GM12892 (cell line): ENCODE data around the gene HYAL2.
"Not testable (repeated sequence)": the region's sequence is repeated elsewhere in the genome, so short reads cannot be mapped to it uniquely, and the experiment has no call there.

Experiments
- DNase-seq: peaks from one replicate; pipeline ENCODE4 v3.0.0; 2011; ENCODE audit not compliant: insufficient read length
- FAIRE-seq: peaks from 2 replicates; lab custom pipeline; 2011; peaks lifted over from hg19 to GRCh38; lab: Jason Lieb, UNC
- POLR2A ChIP-seq: IDR thresholded peaks from 2 replicates; pipeline ENCODE4 v1.6.1; 2011; ENCODE audit warnings: low read depth, low read length, control low read depth
- POLR2AphosphoS5 ChIP-seq: IDR thresholded peaks from 2 replicates; pipeline ENCODE4 v1.6.1; 2011; ENCODE audit warnings: low read depth, low read length, control low read depth
- TAF1 ChIP-seq: IDR thresholded peaks from 2 replicates; pipeline ENCODE4 v1.6.1; 2011; ENCODE audit warnings: low read depth, mild to moderate bottlenecking, control low read depth, low read length, borderline replicate concordance

The HYAL2 gene

DNA sequence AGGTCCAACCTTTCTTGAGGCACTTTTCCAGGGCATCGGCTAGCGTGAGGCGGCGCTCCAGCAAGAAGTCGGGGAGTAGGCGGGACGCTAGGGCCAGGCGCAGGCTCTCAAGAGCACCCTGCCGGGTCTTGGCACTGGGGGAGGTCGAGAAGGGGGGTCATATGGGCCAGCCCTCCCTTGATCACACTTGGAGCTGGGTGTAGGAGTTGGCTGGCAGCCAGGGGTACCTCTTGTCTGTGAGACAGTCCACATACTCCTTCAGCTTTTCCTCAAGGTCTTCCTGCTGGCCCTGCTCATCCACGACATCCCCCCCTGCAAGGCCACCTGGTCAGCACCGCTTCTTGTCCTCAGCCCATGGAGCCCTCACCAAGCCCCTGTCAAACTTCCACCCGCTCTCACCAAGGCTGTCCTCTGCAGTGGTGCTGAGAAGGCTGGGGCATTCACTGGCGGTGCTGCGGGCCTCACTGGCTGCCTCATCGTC lies 32.3 kb downstream of the HYAL2 start:
- no peak for TF ChIP-seq TAF1
- TF ChIP-seq POLR2A: no peak
- no peak for TF ChIP-seq POLR2AphosphoS5
- FAIRE-seq (no peak), DNase-seq (no peak)

DNA sequence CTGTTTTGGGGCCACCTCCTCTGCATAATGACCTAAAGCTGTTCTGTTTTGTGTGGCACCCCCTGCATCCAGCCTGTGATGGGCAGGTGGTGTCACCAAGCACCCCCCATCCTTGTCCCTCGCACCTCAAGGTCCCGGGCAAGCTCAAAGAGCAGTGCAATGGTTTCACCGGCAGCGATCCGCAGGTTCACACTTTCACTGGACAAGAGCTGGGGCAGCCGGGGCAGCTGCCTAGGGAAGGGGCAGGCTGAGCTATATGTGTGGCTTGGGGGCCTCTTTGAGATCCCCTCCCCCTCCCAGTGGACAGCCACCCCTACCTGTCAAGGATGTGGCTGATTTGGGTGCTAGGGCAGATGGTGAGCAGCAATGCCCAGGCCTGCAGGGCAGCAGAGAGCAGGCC lies 33.4 kb downstream of the HYAL2 start:
- DNase-seq (no peak), FAIRE-seq (no peak)
- no peak for TF ChIP-seq TAF1
- no peak for TF ChIP-seq POLR2AphosphoS5
- no peak for TF ChIP-seq POLR2A

DNA sequence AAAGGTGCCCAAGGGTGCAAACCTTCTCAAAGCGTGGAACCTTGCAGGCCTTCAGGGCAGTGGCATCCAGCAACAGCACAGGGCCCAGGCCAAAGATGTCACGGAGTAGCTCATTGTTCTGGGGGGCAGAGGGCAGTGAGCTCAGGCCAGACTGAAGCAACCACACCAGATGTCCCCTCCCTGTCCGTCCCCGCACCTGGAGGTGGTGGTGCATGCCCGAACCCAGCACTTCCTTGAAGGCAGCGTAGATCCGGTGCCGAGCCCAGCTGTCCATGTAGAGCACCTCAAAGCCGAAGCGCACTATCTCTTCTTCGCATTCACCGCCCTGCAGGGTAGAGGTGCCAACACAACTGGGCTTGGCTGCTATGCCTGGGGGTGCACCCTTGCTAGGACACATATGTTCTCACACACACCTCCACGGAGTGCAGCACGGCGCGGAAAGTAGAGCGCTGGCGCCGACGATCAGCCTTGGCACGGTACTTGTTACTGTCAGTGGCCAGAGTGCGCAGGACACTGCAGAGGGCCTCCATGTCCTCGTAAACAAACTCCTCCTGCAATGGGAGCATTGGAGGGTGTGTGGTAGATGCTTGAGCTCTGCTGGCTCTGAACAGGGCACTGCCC lies 34.0 kb downstream of the HYAL2 start:
- TF ChIP-seq POLR2AphosphoS5 (no peak), TAF1 (no peak), POLR2A (no peak)
- no peak for FAIRE-seq

DNA sequence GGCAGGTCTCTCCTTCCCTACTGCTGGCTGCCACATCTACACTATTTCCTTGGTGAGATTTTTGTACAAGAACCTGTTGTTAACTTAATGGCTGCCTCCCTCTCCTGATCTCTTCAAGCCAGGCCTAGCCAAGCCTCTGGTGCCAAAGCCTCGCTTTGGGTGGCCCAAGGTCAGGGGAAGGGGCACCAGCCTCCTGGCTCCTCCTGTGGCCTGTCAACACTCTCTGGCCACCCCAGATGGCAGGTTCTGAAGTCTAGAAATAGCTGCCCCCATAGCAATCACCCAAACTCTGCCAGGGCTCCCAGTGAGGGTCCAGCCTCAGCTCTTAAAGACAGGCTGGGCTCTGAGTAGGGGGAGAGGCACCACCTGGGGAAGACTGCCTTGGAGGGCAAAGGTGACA lies 35.3 kb downstream of the HYAL2 start:
- no peak for TF ChIP-seq TAF1
- no peak for TF ChIP-seq POLR2AphosphoS5
- no peak for TF ChIP-seq POLR2A
- DNase-seq (no peak), FAIRE-seq (no peak)

More for the DNA sequence above, 34.0 kb downstream of the HYAL2 start:
- DNase-seq: no peak

DNA sequence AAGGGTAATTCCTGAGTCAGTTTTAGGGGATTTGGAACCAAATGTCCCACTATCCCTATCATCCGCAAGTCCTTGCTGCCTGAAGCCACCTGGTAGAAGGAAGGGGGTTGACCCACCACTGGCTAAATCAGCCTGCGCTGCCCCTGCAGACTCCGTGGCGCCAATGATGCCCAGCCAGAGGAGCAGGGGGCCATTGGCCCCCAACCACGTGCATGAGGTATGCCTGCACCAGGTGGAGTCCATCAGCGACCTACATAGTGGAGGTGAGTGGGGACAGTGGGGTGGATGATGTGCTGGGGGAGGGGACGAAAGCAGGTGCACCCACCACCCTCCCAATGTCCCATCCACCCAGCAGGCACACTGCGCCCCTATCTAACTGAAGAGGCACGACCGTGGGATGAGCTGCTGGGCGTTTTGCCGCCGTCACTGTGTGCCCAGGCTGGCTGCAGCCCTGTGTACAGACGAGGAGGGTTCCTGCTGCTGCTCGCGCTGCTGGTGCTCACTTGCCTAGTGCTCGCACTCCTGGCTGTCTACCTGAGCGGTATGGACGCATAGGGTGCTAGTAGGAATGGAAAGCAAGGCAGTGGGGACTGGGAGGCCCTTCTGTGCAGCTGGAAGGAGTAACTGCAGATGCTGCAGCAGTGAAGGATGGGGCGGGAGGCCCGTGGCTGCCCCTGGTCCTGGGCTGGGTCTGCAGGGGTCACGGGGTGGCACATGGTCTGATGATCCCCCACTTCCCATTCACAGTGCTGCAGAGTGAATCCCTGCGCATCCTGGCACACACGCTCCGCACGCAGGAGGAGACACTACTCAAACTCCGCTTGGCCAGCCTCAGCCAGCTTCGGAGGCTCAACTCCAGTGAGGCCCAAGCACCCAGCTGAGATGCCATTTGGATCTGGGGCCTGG lies 36.0 kb downstream of the HYAL2 start:
- DNase-seq (no peak), FAIRE-seq (no peak)
- TF ChIP-seq POLR2A: no peak
- no peak for TF ChIP-seq TAF1
- 0 out of 2 replicates have a peak, but pooled peaks have one; percentile 36 for TF ChIP-seq POLR2AphosphoS5

DNA sequence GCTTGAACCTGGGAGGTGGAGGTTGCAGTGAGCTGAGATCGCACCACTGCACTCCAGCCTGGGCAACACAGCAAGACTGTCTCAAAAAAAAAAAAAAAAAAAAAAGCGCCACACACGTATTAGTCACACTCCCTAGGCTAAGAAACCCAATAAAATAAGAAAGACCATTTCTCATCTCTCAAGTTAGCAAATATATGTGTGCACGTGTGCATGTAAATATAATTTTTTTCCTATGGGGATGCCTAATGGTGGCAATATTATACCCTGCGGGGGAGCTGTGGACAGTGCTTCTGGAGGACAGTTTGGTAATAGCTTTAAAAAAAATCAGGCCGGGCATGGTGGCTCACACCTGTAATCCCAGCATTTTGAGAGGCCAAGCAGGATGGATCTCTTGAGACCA lies 38.4 kb downstream of the HYAL2 start:
- FAIRE-seq, DNase-seq: not testable (repeated sequence)

DNA sequence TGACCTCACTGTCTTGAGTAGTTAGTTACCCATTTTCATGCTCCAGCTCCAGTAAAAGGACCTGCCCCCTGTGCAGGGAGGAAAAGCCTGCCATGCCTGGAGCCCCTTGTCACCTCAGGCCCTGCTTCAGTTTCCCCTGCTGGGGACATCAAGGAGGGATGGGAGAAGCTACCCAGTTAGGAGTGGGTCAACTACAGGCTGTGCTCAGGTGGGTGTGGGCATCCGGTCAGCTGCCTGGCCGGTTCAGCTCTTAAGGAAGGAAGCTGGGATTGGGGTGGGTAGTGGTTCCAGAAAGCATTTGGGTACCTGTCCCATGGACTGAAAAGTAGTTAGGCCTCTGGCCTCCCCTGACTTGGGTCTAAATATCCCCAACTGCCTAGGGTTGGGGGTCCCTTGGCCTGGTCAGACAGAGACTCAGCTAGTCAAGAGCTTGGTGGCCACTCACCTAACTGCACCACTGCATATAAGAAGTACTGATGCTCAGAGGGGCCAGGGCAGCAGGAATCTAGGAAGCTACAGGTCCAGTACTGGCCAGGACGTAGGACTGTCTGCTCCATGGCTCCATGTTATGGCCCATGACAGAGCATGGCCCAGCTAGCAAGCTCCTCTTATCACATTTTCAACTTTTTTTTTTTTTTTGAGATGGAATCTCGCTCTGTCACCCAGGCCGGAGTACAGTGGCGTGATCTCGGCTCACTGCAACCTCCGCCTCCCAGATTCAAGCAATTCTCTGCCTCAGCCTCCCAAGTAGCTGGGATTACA lies 43.1 kb downstream of the HYAL2 start:
- no peak for DNase-seq
- FAIRE-seq: no peak
- no peak for TF ChIP-seq POLR2AphosphoS5
- TF ChIP-seq TAF1: no peak
- TF ChIP-seq POLR2A: no peak

DNA sequence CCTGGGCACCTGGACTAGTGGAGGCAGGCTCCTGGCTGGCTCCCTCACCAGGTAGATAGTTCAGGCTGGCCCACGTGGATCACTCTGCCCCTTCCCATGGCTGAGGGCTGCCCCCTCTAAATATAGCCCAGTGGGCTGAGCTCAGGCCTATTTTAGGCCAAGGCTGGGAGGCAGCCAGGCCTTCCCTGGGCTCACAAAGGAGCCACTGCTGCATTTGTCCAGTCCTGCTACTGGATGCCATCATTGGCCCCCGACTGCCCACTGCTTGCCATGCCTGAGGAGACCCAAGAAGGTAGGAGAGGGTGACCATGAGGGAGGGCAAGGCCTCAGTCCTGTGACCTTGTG lies 43.7 kb downstream of the HYAL2 start, which contains the start of gene LSMEM2:
Gene LSMEM2, plus strand, starts transcription at position 208 of the 345 bp plus-strand sequence. Its CDS starts 27 bp downstream, at position 235.
- no peak for FAIRE-seq
- DNase-seq: no peak
- no peak for TF ChIP-seq POLR2A

DNA sequence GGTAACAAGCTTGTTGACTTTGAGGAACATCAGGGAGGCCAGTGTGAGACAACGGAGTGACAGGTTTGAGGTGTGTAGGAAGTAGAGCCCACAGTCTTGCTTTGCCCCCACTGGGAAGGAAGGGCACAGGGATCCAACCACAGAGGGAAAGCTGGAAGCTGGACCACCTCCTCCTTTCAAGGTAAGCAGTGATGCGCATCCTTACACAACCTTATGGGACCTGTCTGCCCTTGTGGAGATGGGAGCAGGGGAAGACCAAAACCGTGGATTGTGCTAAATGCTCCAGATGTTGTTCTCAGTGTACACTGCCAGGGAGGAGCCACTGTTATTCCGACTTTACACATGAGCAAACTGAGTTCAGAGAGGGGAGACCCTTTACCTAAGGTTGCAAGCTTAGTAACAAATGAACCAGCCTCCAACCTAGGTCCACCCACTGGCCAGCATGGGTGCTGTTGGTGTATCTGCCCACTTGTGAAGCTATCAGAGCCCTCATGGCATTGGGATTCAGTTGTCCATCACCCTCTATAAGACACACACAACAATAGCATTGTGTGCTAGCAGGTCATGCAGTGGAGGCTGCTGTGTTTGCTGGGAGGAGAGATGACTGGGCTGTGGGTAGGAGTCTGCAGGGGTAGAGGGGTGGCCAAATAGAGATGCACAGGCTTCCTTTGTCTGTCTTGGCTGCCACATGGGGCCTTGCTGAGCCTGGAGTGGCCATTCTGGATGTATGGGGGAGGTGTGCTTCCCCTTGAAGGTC lies 44.2 kb downstream of the HYAL2 start:
- DNase-seq (no peak), FAIRE-seq (no peak)
- TF ChIP-seq POLR2A (no peak), POLR2AphosphoS5 (no peak), TAF1 (no peak)

DNA sequence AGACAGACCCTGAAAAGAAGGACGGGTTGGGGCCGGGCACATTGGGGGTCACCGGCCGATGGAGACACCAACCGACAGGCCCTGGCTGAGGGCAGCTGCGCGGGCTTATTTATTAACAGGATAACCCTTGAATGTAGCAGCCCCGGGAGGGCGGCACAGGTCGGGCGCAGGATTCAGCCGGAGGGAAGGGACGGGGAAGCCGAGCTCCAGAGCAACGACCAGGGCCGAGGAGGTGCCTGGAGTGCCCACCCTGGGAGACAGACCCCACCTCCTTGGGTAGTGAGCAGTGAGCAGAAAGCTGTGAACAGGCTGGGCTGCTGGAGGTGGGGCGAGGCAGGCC lies 45.8 kb downstream of the HYAL2 start:
- no peak for TF ChIP-seq POLR2A
- TF ChIP-seq TAF1: no peak
- no peak for TF ChIP-seq POLR2AphosphoS5
- DNase-seq: no peak
- no peak for FAIRE-seq
